Stomach (tissue), 4 donors: ENCODE measurements around the gene NAV3.

Source experiments
- CTCF ChIP-seq, 7 experiments: fragments of 450-650 bp in 4 of 7; fragments of 200-600 bp in 3 of 7; sonication (generic) in 3 of 7; IDR thresholded peaks; one replicate each; pipeline ENCODE4 v1.5.1; 2016 to 2019; ENCODE audit warnings: antibody characterized with exemption in 7 of 7, control low read depth in 2 of 7, mild to moderate bottlenecking in 1 of 7
- EP300 ChIP-seq: sonication (generic); formaldehyde crosslinking; IDR thresholded peaks from one replicate; pipeline ENCODE4 v1.6.1; 2017; ENCODE audit warnings: antibody characterized with exemption
- POLR2A ChIP-seq, 4 donors: fragments of 450-650 bp; IDR thresholded peaks; one replicate each; pipeline ENCODE4 v1.6.1; 2016; ENCODE audit warnings: antibody characterized with exemption in 4 of 4, control low read depth in 2 of 4, mild to moderate bottlenecking in 1 of 4, moderate library complexity in 1 of 4
- POLR2AphosphoS5 ChIP-seq, 3 donors: sonication (generic); formaldehyde crosslinking; IDR thresholded peaks; one replicate each; pipeline ENCODE4 v1.6.1; 2016; ENCODE audit warnings: antibody characterized with exemption in 3 of 3

GRCh38 chr12:77968571-77968970 is 137.9 kb downstream of the NAV3 start:
- no peak for TF ChIP-seq CTCF (IDR thresholded peaks at IDR 0.05)
- no peak for TF ChIP-seq EP300
- TF ChIP-seq POLR2AphosphoS5 (IDR thresholded peaks at IDR 0.05) = no peak
- no peak for TF ChIP-seq POLR2A (IDR thresholded peaks at IDR 0.05)
